ENCODE data around the gene GBE1. TPM values are rescaled to one million over a fixed set of nuclear protein-coding genes. Genes with fewer than 3 reads are reported as not detected.

The GBE1 gene
- total and polyA plus RNA-seq, 9 of the 15 experiments (the other 6 are each of a cell fraction or from before 2014, with no cell fraction given): 7.9 to 25.6 (median 13.1) TPM

GRCh38 chr3:81743096-81744025 lies 18.1 kb downstream of the GBE1 start (continued):
- TF ChIP-seq ZNF79 (CRISPR knock-in tag; IDR thresholded peaks at IDR 0.05; ENCODE audit: low read depth) (no peak), SIN3A (IDR thresholded peaks at IDR 0.05; ENCODE audit: borderline replicate concordance in 2 of 2, control insufficient read depth in 1 of 2, low read depth in 2 of 2, low read length in 2 of 2) (no peak), MXI1 (IDR thresholded peaks at IDR 0.05; ENCODE audit: low read depth, low read length) (no peak), NEUROD1 (IDR thresholded peaks at IDR 0.05; ENCODE audit: borderline replicate concordance, low read depth, low read length, partially characterized antibody) (no peak), RBBP5 (IDR thresholded peaks at IDR 0.05; ENCODE audit: borderline replicate concordance, insufficient read depth, low read length, poor library complexity, severe bottlenecking) (no peak), TFAP4 (CRISPR knock-in tag; IDR thresholded peaks at IDR 0.05; ENCODE audit: borderline replicate concordance) (peak; percentile 85), ZNF124 (CRISPR knock-in tag; IDR thresholded peaks at IDR 0.05) (no peak), TCF7L2 (IDR thresholded peaks at IDR 0.05; ENCODE audit: low read depth, low read length) (no peak), FUS (optimal IDR thresholded peaks at IDR 0.05; ENCODE audit: low read depth, low read length) (no peak), HOMEZ (CRISPR knock-in tag; IDR thresholded peaks at IDR 0.05) (no peak), DLX4 (CRISPR knock-in tag; IDR thresholded peaks at IDR 0.05) (no peak), RCOR1 (IDR thresholded peaks at IDR 0.05; ENCODE audit: borderline replicate concordance in 1 of 2, low read depth in 2 of 2, low read length in 2 of 2) (peak in 1 of 2 experiments; percentile 72; a peak in 1 of 4 replicates), NFIC (IDR thresholded peaks at IDR 0.05) (peak; percentile 95), XRCC4 (IDR thresholded peaks at IDR 0.05; ENCODE audit: extremely low read depth, insufficient read depth, insufficient read length) (no peak), ZNF133 (CRISPR knock-in tag; IDR thresholded peaks at IDR 0.05) (no peak)
